CD14-positive monocyte (primary cell): ENCODE measurements around the gene ATP5F1E. TPM values are rescaled to one million over a fixed set of nuclear protein-coding genes. Genes with fewer than 3 reads are reported as not detected.

Experiments used
- DNase-seq, 3 donors: peaks; one replicate each; pipeline ENCODE4 v3.0.0-alpha.2; 2011 to 2022
- H2AFZ ChIP-seq: 2 replicates; pipeline ENCODE4 v1.6.0; 2012; ENCODE audit warnings: mild to moderate bottlenecking, low read depth, low read length, inconsistent platforms; ENCODE audit not compliant: insufficient read depth, poor library complexity, severe bottlenecking
- H3K27ac ChIP-seq, 2 donors: 1 replicate in 1 of 2; 2 replicates in 1 of 2; pipeline ENCODE4 v1.5.1; 2012 to 2013; ENCODE audit warnings: low read length in 2 of 2, control low read depth in 1 of 2, inconsistent platforms in 1 of 2, low read depth in 1 of 2, mild to moderate bottlenecking in 1 of 2
- H3K27me3 ChIP-seq, 2 donors: one replicate each; pipeline versions ENCODE4 v1.6.0 to v1.6.1; 2011 to 2013; ENCODE audit warnings: low read length in 2 of 2; ENCODE audit not compliant: control insufficient read depth in 2 of 2, insufficient read depth in 2 of 2
- H3K36me3 ChIP-seq, 2 donors: replicated peaks in 1 of 2; 1 replicate in 1 of 2; 2 replicates in 1 of 2; pipeline versions ENCODE4 v1.5.1 to v1.6.1; 2012 to 2013; ENCODE audit warnings: low read length in 2 of 2, control low read depth in 1 of 2, inconsistent platforms in 1 of 2, mild to moderate bottlenecking in 1 of 2; ENCODE audit not compliant: insufficient read depth in 2 of 2, control insufficient read depth in 1 of 2
- H3K4me1 ChIP-seq, 2 donors: 1 replicate in 1 of 2; 2 replicates in 1 of 2; pipeline versions ENCODE4 v1.5.1 to v1.6.1; 2012 to 2013; ENCODE audit warnings: low read length in 2 of 2, control low read depth in 1 of 2, inconsistent platforms in 1 of 2, mild to moderate bottlenecking in 1 of 2, moderate library complexity in 1 of 2; ENCODE audit not compliant: insufficient read depth in 2 of 2, control insufficient read depth in 1 of 2
- H3K4me2 ChIP-seq: replicated peaks from 2 replicates; pipeline ENCODE3; 2012; ENCODE audit warnings: low read length, moderate library complexity, mild to moderate bottlenecking; ENCODE audit not compliant: poor library complexity, severe bottlenecking; ENCODE audit errors: extremely low read depth
- H3K4me3 ChIP-seq, 3 experiments: fragments of 200-600 bp in 1 of 3; sonication (generic) in 1 of 3; replicated peaks in 1 of 3; 1 replicate in 2 of 3; 2 replicates in 1 of 3; pipeline ENCODE4 v1.5.1; 2011 to 2013; ENCODE audit warnings: low read length in 3 of 3, mild to moderate bottlenecking in 3 of 3, control low read depth in 2 of 3, low read depth in 2 of 3, inconsistent platforms in 1 of 3, moderate library complexity in 1 of 3
- H3K79me2 ChIP-seq: 2 replicates; pipeline ENCODE4 v1.6.0; 2012; ENCODE audit warnings: mild to moderate bottlenecking, control low read depth, inconsistent platforms, low read length, moderate library complexity; ENCODE audit not compliant: insufficient read depth
- H3K9ac ChIP-seq: 2 replicates; pipeline ENCODE4 v1.6.0; 2017; ENCODE audit warnings: low read length, mild to moderate bottlenecking; ENCODE audit not compliant: insufficient read depth, poor library complexity, severe bottlenecking
- H3K9me3 ChIP-seq, 2 donors: replicated peaks in 1 of 2; 1 replicate in 1 of 2; 2 replicates in 1 of 2; pipeline versions ENCODE4 v1.5.1 to v1.6.1; 2012 to 2013; ENCODE audit warnings: low read length in 2 of 2, control low read depth in 1 of 2; ENCODE audit not compliant: control insufficient read depth in 1 of 2, insufficient read depth in 1 of 2
- H4K20me1 ChIP-seq: 2 replicates; pipeline ENCODE4 v1.6.0; 2012; ENCODE audit warnings: mild to moderate bottlenecking, low read length, control low read depth, moderate library complexity; ENCODE audit not compliant: insufficient read depth
- H3K27ac Mint-ChIP-seq, 7 donors: one replicate each; pipeline ENCODE4 v1.8.0; 2020; ENCODE audit warnings: mild to moderate bottlenecking in 7 of 7, mixed read lengths in 7 of 7, moderate library complexity in 6 of 7, inconsistent platforms in 2 of 7
- H3K27me3 Mint-ChIP-seq, 3 donors: one replicate each; pipeline ENCODE4 v1.8.0; 2021 to 2022; ENCODE audit warnings: low read depth in 3 of 3, mild to moderate bottlenecking in 3 of 3, mixed read lengths in 3 of 3, moderate library complexity in 3 of 3, inconsistent platforms in 1 of 3
- H3K36me3 Mint-ChIP-seq, 2 donors: one replicate each; pipeline ENCODE4 v1.8.0; 2020; ENCODE audit warnings: mixed read lengths in 2 of 2, inconsistent platforms in 1 of 2, mild to moderate bottlenecking in 1 of 2
- H3K4me1 Mint-ChIP-seq: one replicate; pipeline ENCODE4 v1.8.0; 2020; ENCODE audit warnings: mild to moderate bottlenecking, mixed read lengths
- H3K4me3 Mint-ChIP-seq, 2 donors: one replicate each; pipeline ENCODE4 v1.8.0; 2020; ENCODE audit warnings: mild to moderate bottlenecking in 2 of 2, mixed read lengths in 2 of 2, moderate library complexity in 1 of 2
- H3K9me3 Mint-ChIP-seq, 7 donors: one replicate each; pipeline ENCODE4 v1.8.0; 2020 to 2022; ENCODE audit warnings: mixed read lengths in 7 of 7, mild to moderate bottlenecking in 6 of 7, moderate library complexity in 6 of 7, inconsistent platforms in 2 of 7
- WGBS: methylation state at CpG from one replicate; pipeline ENCODE4 v1.1.5; 2013; ENCODE audit warnings: missing lambda C conversion rate; ENCODE audit not compliant: insufficient coverage; 5-methylcytosine and 5-hydroxymethylcytosine counted together
- intact Hi-C, 2 donors: fragments of 100-400 bp; cut with micrococcal nuclease; formaldehyde crosslinking; loops; one replicate each; pipeline versions ENCODE4 v1.15.0 to v1.15.1; 2023
- polyA plus RNA-seq, 3 donors: library from polyadenylated mRNA; depleted of rRNA in 1 of 3; unstranded in 2 of 3; stranded (reverse) in 1 of 3; fragments of 300-500 nt in 2 of 3; fragments of >200 nt in 1 of 3; fragmentation: Illumina TruSeq in 2 of 3; gene quantifications; 1 replicate in 2 of 3; 2 replicates in 1 of 3; pipeline ENCODE4 v1.2.3, GENCODE V29; 2012 to 2021
- TF ChIP-seq, protein P1 (sequence below): fragments of 200-600 bp; IDR thresholded peaks from one replicate; pipeline ENCODE4 v1.8.0; 2022; ENCODE audit warnings: antibody characterized with exemption, mild to moderate bottlenecking

The ATP5F1E gene
- polyA plus RNA-seq, 3 donors, result 39.0 to 105 (median 102) TPM

DNA sequence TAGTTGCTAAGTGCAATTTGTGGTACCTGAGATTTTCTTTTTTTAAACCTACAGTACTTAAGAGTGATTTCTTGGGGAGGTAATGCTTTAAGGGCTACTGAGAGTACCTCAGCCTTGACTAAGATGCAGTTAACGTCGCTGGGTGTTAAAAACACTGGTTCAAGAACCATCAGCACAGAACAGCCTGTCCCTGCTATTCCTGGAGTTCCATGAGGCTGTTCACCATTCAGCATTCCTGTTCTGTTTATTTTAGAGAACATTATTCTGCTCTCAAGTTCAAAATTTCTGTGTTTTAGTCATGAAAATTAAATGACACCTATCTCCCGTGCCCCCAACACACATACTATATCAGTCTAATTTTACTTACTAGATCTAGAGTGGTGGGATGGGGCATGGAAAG, 12.2 kb upstream of the ATP5F1E start:
- Histone ChIP-seq H3K79me2 (peaks cover 34% of the 10 kb centered on the region), H3K36me3 (peaks cover 0 to 12% of the 10 kb centered on the region in 2 donors), H3K4me3 (no peak overlapping the region), H2AFZ (no peak overlapping the region), H3K9me3 (no peaks in the 10 kb centered on the region), H4K20me1 (peaks cover 24% of the 10 kb centered on the region), H3K27me3 (peaks cover 0 to under 1% of the 10 kb centered on the region in 2 donors), H3K9ac (no peak overlapping the region), H3K4me1 (peaks cover 21 to 35% of the 10 kb centered on the region in 2 donors), H3K27ac (no peak overlapping the region), H3K4me2 (no peak overlapping the region)
- DNase-seq, result no peak
- Mint-ChIP-seq H3K4me1 (peaks cover 43% of the 10 kb centered on the region), H3K4me3 (no peak overlapping the region), H3K36me3 (peaks cover 12 to 14% of the 10 kb centered on the region in 2 donors), H3K27me3 (peaks cover 3 to 4% (median 3%) of the 10 kb centered on the region in 3 donors), H3K27ac (no peak overlapping the region), H3K9me3 (no peaks in the 10 kb centered on the region)
- TF ChIP-seq, protein P1, sequence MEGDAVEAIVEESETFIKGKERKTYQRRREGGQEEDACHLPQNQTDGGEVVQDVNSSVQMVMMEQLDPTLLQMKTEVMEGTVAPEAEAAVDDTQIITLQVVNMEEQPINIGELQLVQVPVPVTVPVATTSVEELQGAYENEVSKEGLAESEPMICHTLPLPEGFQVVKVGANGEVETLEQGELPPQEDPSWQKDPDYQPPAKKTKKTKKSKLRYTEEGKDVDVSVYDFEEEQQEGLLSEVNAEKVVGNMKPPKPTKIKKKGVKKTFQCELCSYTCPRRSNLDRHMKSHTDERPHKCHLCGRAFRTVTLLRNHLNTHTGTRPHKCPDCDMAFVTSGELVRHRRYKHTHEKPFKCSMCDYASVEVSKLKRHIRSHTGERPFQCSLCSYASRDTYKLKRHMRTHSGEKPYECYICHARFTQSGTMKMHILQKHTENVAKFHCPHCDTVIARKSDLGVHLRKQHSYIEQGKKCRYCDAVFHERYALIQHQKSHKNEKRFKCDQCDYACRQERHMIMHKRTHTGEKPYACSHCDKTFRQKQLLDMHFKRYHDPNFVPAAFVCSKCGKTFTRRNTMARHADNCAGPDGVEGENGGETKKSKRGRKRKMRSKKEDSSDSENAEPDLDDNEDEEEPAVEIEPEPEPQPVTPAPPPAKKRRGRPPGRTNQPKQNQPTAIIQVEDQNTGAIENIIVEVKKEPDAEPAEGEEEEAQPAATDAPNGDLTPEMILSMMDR, result no peak
- no CpG with 5 or more reads among the region's 3 CpGs for WGBS
- intact Hi-C loops, result loop anchor here in 1 of 2 donors (5.0 to 10.0 kb wide), 2 partner anchors 147 to 389 kb away; partner anchors contain the start of gene STX16

- Mint-ChIP-seq H3K36me3 (peaks cover 12 to 14% of the 10 kb centered on the region in 2 donors), H3K4me3 (peak overlapping the region; percentile 71 to 87), H3K27ac (peak overlapping the region in 2 of 7 donors; percentile 72 to 85), H3K4me1 (peaks cover 43% of the 10 kb centered on the region), H3K27me3 (peaks cover 0 to 2% (median 2%) of the 10 kb centered on the region in 3 donors), H3K9me3 (no peaks in the 10 kb centered on the region)
- H3K4me3 ChIP-seq, result no peak overlapping the region
- H3K4me1 ChIP-seq, result peaks cover 21 to 35% of the 10 kb centered on the region in 2 donors
- no peak overlapping the region for H3K27ac ChIP-seq
- DNase-seq, result peak in 2 of 3 donors; percentile 4 to 31
- peaks cover 40% of the 10 kb centered on the region for H3K79me2 ChIP-seq
- no peaks in the 10 kb centered on the region for H3K27me3 ChIP-seq
- H3K36me3 ChIP-seq, result peaks cover 0 to 12% of the 10 kb centered on the region in 2 donors
- WGBS, result no CpG with 5 or more reads among the region's 3 CpGs
- peaks cover 28% of the 10 kb centered on the region for H4K20me1 ChIP-seq
- intact Hi-C loops, result loop anchor here in 1 of 2 donors (5.0 to 10.0 kb wide), 2 partner anchors 146 to 389 kb away; partner anchors contain the start of gene STX16
- no peak overlapping the region for H3K4me2 ChIP-seq
- TF ChIP-seq, protein P1, result no peak
- no peaks in the 10 kb centered on the region for H3K9me3 ChIP-seq
- H2AFZ ChIP-seq, result peak overlapping the region; percentile 76
- no peak overlapping the region for H3K9ac ChIP-seq
These were observed 11.6 kb upstream of the ATP5F1E start for GRCh38 chr20:59043698-59044097.
